ENCODE measurements around the gene DPT. TPM values are rescaled to one million over a fixed set of nuclear protein-coding genes. Genes with fewer than 3 reads are reported as not detected.

DPT gene
- total and polyA plus RNA-seq, 2 donors (not counting 3 experiments of a cell fraction or from before 2014, with no cell fraction given) = not detected

GRCh38 chr1:168689327-168689657 lies 39.7 kb downstream of the DPT start:
- dilution Hi-C loops (cut with MboI; ENCODE audit: extremely low pct_ligation_motif_present, low sequenced_read_pairs) = no loop called here
- FAIRE-seq (no peak), DNase-seq (ENCODE audit: low read depth, low spot score) (no peak)
- no peak overlapping the region for H3K4me3 ChIP-seq (replicated peaks in 1 of 3; ENCODE audit: insufficient read depth in 1 of 3, low read depth in 1 of 3, low read length in 3 of 3)
- no peaks in the 10 kb centered on the region for H4K20me1 ChIP-seq (replicated peaks; ENCODE audit: control insufficient read depth, extremely low read depth, insufficient read depth, low read length)
- H3K9ac ChIP-seq (replicated peaks; ENCODE audit: extremely low read depth, insufficient read depth, low read length) = no peak overlapping the region
- no peaks in the 10 kb centered on the region for H3K4me1 ChIP-seq (ENCODE audit: control insufficient read depth, extremely low read depth, insufficient read depth, low read length)
- H3K4me2 ChIP-seq (ENCODE audit: insufficient read depth, low read length) = no peak overlapping the region
- intact Hi-C loops (cut with micrococcal nuclease) = no loop called here
- H2AFZ ChIP-seq (ENCODE audit: low read depth, low read length) = no peak overlapping the region
- H3K9me1 ChIP-seq (replicated peaks; ENCODE audit: control insufficient read depth, extremely low read depth, insufficient read depth, low read length) = no peaks in the 10 kb centered on the region
- no peaks in the 10 kb centered on the region for H3K9me3 ChIP-seq (replicated peaks; ENCODE audit: control insufficient read depth, insufficient read depth, low read length)
- no peak for TF ChIP-seq MYC (IDR thresholded peaks at IDR 0.05; ENCODE audit: low read depth, low read length)
- TF ChIP-seq JUN (IDR thresholded peaks at IDR 0.05; ENCODE audit: borderline replicate concordance, insufficient read depth, insufficient read length, low read depth) = no peak
- TF ChIP-seq EZH2 (IDR thresholded peaks at IDR 0.05; ENCODE audit: borderline replicate concordance, low read depth, low read length, severe bottlenecking) = no peak
- no peak for TF ChIP-seq MAX (IDR thresholded peaks at IDR 0.05; ENCODE audit: insufficient read depth, insufficient read length)
- TF ChIP-seq FOS (IDR thresholded peaks at IDR 0.05; ENCODE audit: borderline replicate concordance, insufficient read depth, low read length) = no peak
- TF ChIP-seq CTCF (IDR thresholded peaks at IDR 0.05; ENCODE audit: extremely low read depth in 1 of 2, insufficient read depth in 1 of 2, low read depth in 1 of 2, low read length in 2 of 2) = no peak
- no peak for TF ChIP-seq POLR2AphosphoS5 (IDR thresholded peaks at IDR 0.05; ENCODE audit: insufficient read depth, low read depth, low read length)
- H3K27me3 ChIP-seq (ENCODE audit: control insufficient read depth in 2 of 2, insufficient read depth in 2 of 2, low read length in 2 of 2) = no peaks in the 10 kb centered on the region
- no TSS peak for BruUV-seq (replicated peaks)
- ChIA-PET CTCF (no interaction called here), POLR2A (no interaction called here)
- H3K36me3 ChIP-seq (ENCODE audit: control insufficient read depth in 2 of 2, extremely low read depth in 1 of 2, insufficient read depth in 2 of 2, low read length in 2 of 2) = no peaks in the 10 kb centered on the region
- H3K27ac ChIP-seq (ENCODE audit: insufficient read depth, low read depth, low read length) = no peak overlapping the region
- H3K79me2 ChIP-seq (ENCODE audit: control insufficient read depth, insufficient read depth, low read length) = no peaks in the 10 kb centered on the region
